GM21515 (cell line): ENCODE measurements around the gene RAB42.
"Not testable (repeated sequence)": the region's sequence is repeated elsewhere in the genome, so short reads cannot be mapped to it uniquely, and the experiment has no call there.

Experiments used
- ATAC-seq: cut with Tn5 transposase; IDR thresholded peaks from one replicate; pipeline ENCODE4 v1.9.1; 2021; ENCODE audit not compliant: unreplicated experiment

Gene RAB42

GRCh38 chr1:28582248-28582615 is 9.8 kb upstream of the RAB42 start:
- ATAC-seq, result no peak

- not testable (repeated sequence) for ATAC-seq
These were observed 5.3 kb upstream of the RAB42 start for GRCh38 chr1:28586585-28587391.

- no peak for ATAC-seq
These were observed 431 bp downstream of the RAB42 start for GRCh38 chr1:28592321-28593071.

GRCh38 chr1:28593988-28594356 is 1.9 kb downstream of the RAB42 start:
- ATAC-seq, result not testable (repeated sequence)

- not testable (repeated sequence) for ATAC-seq
These were observed 2.8 kb downstream of the RAB42 start for GRCh38 chr1:28594686-28595411.

- no peak for ATAC-seq
These were observed 3.5 kb downstream of the RAB42 start for GRCh38 chr1:28595412-28596191.

GRCh38 chr1:28596276-28596675 is 4.2 kb downstream of the RAB42 start:
- ATAC-seq, result not testable (repeated sequence)

- no peak for ATAC-seq
These were observed 9.6 kb downstream of the RAB42 start for GRCh38 chr1:28601696-28602095.

- ATAC-seq, result no peak
These were observed 10.7 kb downstream of the RAB42 start for GRCh38 chr1:28602536-28603439.

- ATAC-seq, result no peak
These were observed 12.3 kb downstream of the RAB42 start for GRCh38 chr1:28604411-28604810.

- no peak for ATAC-seq
These were observed 12.9 kb downstream of the RAB42 start for GRCh38 chr1:28604962-28605361.

GRCh38 chr1:28606771-28607170 is 14.7 kb downstream of the RAB42 start:
- ATAC-seq, result no peak

GRCh38 chr1:28613175-28613574 is 21.1 kb downstream of the RAB42 start:
- no peak for ATAC-seq

GRCh38 chr1:28631713-28632112 is 39.6 kb downstream of the RAB42 start:
- no peak for ATAC-seq

- no peak for ATAC-seq
These were observed 40.5 kb downstream of the RAB42 start for GRCh38 chr1:28632560-28632959.

GRCh38 chr1:28640766-28641165 is 48.7 kb downstream of the RAB42 start:
- no peak for ATAC-seq

- peak; percentile 14 for ATAC-seq
These were observed 50.2 kb downstream of the RAB42 start for GRCh38 chr1:28642056-28642846.

GRCh38 chr1:28642847-28643635 is 51.0 kb downstream of the RAB42 start, which contains the start of gene TAF12:
TSS of gene TAF12 (minus strand) at chr1:28643067. CDS start at chr1:28622081, 20,986 bp downstream.
- peak; percentile 74 for ATAC-seq
